GM21619 (cell line): ENCODE results near the gene GRHL1.

Source experiments
- ATAC-seq: cut with Tn5 transposase; IDR thresholded peaks from one replicate; pipeline ENCODE4 v1.9.1; 2021; ENCODE audit not compliant: unreplicated experiment

GRHL1 gene

DNA sequence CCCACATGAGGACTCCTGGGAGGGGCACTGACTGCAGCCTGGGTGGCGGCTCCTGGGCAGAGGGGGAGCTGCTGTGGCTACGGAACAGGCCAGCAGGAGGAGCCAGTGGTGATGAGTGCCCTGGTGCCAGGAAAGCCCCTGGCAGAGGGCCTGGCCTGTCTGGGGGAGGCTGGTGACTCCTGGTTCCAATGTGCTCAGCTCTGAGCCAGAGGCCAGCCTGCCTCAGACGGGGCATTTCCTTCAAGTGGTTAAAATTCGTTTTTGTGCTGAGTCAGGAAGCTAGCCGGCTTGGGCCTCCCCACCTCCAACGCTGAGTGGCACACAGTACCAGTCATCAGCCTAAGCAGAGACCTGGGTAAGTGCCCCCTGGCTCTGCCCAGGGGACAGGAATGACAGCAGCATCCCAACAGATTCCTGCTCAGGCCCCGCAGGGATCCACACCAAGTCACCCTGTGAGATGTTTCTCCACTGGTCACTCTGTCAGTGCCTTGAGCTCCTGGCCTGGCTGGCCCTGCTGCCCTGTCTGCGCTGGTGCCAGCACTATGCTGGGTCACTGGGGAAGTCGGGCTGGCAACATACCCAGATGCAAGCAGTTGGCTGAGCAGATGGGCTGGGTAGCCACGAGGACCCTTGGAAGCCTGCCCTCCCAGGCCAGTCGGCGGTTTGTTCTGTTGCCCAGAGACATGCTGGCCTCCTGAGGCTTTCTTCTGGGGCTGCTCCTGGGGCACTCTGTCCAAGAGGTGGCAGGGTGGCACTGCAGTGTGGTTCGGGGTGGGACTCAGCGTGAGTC, 84.8 kb downstream of the GRHL1 start:
- ATAC-seq, result peak; percentile 50

- no peak for ATAC-seq
These were observed 86.6 kb downstream of the GRHL1 start for GRCh38 chr2:10038123-10038522.

DNA sequence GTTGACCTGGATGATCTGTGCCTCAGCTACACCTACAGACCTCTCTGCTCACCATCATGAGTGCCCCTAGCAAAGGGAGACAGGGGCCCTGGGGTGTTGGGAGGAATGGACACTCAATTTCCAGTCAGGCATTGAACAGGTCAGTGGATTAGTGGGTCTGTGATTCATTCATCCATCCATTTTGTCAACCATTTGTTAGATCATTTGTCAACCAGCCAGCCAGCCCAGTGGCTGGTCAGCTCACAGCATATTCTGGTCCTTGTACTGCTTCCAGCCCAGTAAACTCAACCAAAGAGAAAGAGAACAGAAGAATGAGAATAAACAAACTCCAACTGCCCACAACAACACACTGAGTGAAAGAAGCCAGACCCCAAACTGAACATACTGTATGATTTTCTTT, 87.2 kb downstream of the GRHL1 start:
- no peak for ATAC-seq

DNA sequence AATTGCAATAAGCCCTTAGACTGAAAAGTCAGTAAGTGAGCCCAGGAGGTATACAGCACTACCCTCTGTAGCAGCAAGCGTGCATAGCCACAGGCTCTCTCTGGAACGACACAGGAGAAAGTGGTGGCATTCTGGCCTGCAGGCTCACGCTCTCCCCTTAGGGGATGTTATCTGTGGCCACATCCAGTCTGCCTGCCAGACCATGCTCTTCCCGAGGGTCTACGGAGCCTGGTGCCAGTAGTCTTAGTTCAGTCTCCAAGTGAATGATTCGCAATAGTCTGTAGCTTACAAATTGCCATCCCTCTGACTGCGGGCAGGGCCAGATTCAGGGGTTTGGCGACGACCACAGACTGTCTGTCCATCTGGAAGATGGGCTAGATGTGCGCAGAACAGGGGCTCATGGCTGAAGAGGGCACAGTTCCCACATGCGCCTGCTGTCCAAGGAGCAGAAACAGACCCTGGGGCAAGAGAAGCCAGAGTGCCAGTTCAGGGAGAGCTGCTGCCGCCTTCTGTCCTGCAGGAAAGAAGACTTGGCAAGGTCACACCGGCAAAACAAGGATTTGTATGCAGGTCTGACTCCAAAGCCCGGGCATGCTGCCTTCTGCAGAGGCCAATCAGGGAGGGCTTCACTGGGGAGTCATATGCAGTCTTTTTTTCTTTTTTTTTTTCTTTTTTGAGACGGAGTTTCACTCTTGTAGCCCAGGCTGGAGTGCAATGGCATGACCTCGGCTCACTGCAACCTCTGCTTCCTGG, 88.3 kb downstream of the GRHL1 start:
- ATAC-seq, result no peak

GRCh38 chr2:10041711-10042110, 90.2 kb downstream of the GRHL1 start:
- ATAC-seq, result no peak

GRCh38 chr2:10042301-10043161, 91.0 kb downstream of the GRHL1 start:
- no peak for ATAC-seq

DNA sequence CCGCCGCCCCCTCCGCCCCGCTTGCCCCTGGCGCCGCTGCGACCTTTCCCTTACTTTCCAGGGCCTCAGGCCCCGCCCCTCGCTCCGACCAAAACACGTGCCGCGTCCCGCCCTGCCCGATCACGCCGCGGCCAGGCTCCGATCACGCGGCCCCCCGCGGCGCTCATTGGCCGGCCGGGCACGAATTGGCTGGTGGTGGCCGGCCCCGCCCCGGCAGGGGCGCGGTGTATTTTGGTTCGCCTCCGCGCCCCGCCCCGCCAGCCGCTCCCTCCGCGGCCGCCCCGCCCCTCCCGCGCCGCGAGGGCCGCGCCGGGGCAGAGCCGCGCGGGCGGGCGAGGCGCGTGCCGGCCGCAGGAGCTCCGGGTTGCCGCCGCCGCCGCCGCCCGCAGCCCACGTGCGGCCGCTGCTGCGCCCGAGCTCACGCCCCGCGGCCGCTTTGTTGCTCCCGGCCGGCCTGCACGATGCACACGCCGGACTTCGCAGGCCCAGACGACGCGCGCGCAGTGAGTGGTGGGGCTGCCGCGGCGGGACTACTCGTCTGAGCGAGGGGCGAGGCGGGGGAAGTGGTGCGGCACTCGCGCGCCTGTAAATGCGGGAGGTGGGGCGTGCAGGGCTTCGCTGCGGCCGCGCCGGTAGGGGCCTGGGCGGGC, 91.9 kb downstream of the GRHL1 start, which contains the start of gene KLF11:
Gene KLF11 (plus strand): TSS at position 295 of the 650 bp plus-strand sequence. CDS start 167 bp downstream, at position 462.
- ATAC-seq, result peak; percentile 63

DNA sequence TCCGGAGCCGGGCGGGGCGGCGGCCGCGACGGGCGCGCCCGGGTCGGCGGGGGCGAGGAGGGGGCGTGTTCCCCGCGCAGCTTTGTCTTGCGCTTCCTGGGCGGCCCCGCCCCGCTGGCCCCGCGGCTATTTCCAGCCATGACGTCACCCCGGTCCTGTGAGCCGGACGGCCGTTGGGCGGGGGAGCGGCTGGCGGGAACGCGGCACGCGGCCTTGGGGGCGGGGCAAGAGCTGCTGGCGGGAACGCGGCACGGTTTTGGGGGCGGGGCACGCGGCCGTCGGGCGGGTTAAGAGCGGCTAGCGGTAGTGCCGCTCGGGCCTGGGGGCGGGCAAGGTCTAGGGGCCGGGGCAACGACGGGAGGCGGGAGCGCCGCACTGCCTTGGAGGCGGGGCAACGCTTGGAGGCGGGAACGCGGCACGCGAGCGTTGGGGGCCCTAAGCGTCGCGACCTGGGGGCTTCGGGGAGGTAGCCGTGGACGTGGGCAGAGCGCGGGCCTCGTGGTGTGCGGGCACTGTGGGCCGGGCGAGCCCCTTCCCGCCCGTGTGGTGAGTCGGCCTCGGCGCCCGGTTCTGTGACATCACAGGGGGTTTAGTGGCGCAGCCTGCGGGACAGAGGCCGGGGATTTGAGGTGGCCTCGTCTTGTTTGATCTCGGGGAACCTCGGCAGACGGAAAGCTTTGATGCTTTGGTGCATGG, 92.6 kb downstream of the GRHL1 start:
- peak; percentile 48 for ATAC-seq

- no peak for ATAC-seq
These were observed 94.3 kb downstream of the GRHL1 start for GRCh38 chr2:10045561-10046355.

DNA sequence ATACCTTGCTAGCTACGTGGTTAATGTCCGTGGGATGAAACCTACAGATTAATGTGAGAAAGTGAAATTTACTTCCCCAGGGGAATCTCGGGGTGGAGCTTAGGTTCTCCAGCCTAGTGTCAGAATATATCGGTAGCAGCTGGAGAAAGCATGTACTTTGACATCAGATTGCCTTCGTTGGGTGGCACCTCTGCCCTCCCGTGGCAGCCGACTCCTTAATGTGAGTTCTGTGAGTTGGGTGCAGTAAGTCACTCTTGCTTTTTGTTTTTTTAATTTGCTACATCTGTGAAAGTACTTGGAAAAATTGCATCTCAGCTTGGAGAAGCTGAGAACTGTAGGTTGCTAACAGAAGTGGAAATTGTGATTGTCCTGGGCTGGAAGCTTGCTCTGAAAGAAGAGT, 95.4 kb downstream of the GRHL1 start:
- ATAC-seq, result no peak

GRCh38 chr2:10047616-10048500, 96.4 kb downstream of the GRHL1 start:
- ATAC-seq, result no peak

GRCh38 chr2:10048501-10049171, 97.1 kb downstream of the GRHL1 start:
- ATAC-seq, result no peak
